Pancreas (tissue), 10 donors: ENCODE measurements around the gene BICD1. TPM values are rescaled to one million over a fixed set of nuclear protein-coding genes. Genes with fewer than 3 reads are reported as not detected.

Experiments
- ATAC-seq, 4 donors: fragments of 200-7000 bp; cut with Tn5 transposase; one replicate each; pipeline versions ENCODE4 v1.8.0 to v1.9.1; 2020; ENCODE audit warnings: mild to moderate bottlenecking in 4 of 4, moderate library complexity in 4 of 4
- DNase-seq, 6 donors: peaks; one replicate each; pipeline ENCODE4 v3.0.0-alpha.2; 2020
- FAIRE-seq: peaks from 2 replicates; lab custom pipeline; 2012; peaks lifted over from hg19 to GRCh38; lab: Jason Lieb, UNC
- H3K27ac ChIP-seq, 4 donors: fragments of 200-600 bp; sonication (generic); 1 replicate in 3 of 4; 2 replicates in 1 of 4; pipeline versions ENCODE4 v1.5.0 to v1.8.0; 2020
- H3K27me3 ChIP-seq, 4 donors: fragments of 200-600 bp; one replicate each; pipeline ENCODE4 v1.8.0; 2021
- H3K36me3 ChIP-seq, 3 donors: fragments of 200-600 bp; sonication (generic) in 1 of 3; one replicate each; pipeline versions ENCODE4 v1.5.0 to v1.8.0; 2020 to 2021
- H3K4me1 ChIP-seq, 3 donors: fragments of 200-600 bp; one replicate each; pipeline ENCODE4 v1.8.0; 2021
- H3K4me3 ChIP-seq, 4 donors: fragments of 200-600 bp; sonication (generic) in 2 of 4; one replicate each; pipeline versions ENCODE4 v1.5.0 to v1.8.0; 2020 to 2021
- H3K9me3 ChIP-seq, 4 donors: fragments of 200-600 bp; one replicate each; pipeline ENCODE4 v1.8.0; 2021
- WGBS, 2 donors: extraction: QIAGEN DNeasy Blood & Tissue Kit; methylation state at CpG; one replicate each; pipeline ENCODE4 v1.1.7; 2013; 5-methylcytosine and 5-hydroxymethylcytosine counted together
- intact Hi-C, 3 donors: fragments of 100-400 bp; cut with DNase I; formaldehyde crosslinking; loops; one replicate each; pipeline versions ENCODE4 v1.11.1 to v1.14.2; 2022
- polyA plus RNA-seq, 2 donors: library from polyadenylated mRNA; stranded (reverse); fragments of 200-250 nt; gene quantifications; one replicate each; pipeline ENCODE4 v1.2.3, GENCODE V29; 2013
- total RNA-seq, 6 donors: library from RNA; stranded (reverse); fragmentation: NEBNext Ultra II Directional in 4 of 6; extraction: Animal tissue kit (Norgen Biotek cat#: 25700) in 4 of 6; gene quantifications; one replicate each; pipeline versions ENCODE4 v1.2.1 to v1.2.4, GENCODE V29; 2021 to 2023
- TF ChIP-seq, protein P1 (sequence below), 4 donors: fragments of 200-600 bp; sonication (generic) in 3 of 4; IDR thresholded peaks; one replicate each; pipeline versions ENCODE4 v1.5.0 to v1.8.0; 2021; ENCODE audit warnings: antibody characterized with exemption in 4 of 4
- donor health status: healthy with polysubstance abuse.
- donor health status: DM: no; HTN: no; CAD: no; lungs with moderate emphysema.
- donor health status: DM: no; HTN: no; CAD: no.
- donor health status: control.
- donor health status: control.
- donor health status: Bipolar disorder and iron deficiency.
- donor health status: DM: yes; HTN: yes; CAD: no.
- donor health status: DM: no; HTN: no; CAD: no.
- donor health status: DM: no; HTN: no; CAD: no.
- donor health status: DM: yes; HTN: yes; CAD: no.

BICD1 gene
- total and polyA plus RNA-seq, 8 donors: 2.4 to 8.1 (median 3.4) TPM

- H3K27ac ChIP-seq: no peak overlapping the region
- no peaks in the 10 kb centered on the region for H3K36me3 ChIP-seq
- FAIRE-seq (no peak), DNase-seq (no peak), ATAC-seq (no peak)
- H3K4me1 ChIP-seq: peaks cover 0 to 5% (median 0%) of the 10 kb centered on the region in 3 donors
- TF ChIP-seq, protein P1, sequence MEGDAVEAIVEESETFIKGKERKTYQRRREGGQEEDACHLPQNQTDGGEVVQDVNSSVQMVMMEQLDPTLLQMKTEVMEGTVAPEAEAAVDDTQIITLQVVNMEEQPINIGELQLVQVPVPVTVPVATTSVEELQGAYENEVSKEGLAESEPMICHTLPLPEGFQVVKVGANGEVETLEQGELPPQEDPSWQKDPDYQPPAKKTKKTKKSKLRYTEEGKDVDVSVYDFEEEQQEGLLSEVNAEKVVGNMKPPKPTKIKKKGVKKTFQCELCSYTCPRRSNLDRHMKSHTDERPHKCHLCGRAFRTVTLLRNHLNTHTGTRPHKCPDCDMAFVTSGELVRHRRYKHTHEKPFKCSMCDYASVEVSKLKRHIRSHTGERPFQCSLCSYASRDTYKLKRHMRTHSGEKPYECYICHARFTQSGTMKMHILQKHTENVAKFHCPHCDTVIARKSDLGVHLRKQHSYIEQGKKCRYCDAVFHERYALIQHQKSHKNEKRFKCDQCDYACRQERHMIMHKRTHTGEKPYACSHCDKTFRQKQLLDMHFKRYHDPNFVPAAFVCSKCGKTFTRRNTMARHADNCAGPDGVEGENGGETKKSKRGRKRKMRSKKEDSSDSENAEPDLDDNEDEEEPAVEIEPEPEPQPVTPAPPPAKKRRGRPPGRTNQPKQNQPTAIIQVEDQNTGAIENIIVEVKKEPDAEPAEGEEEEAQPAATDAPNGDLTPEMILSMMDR (IDR thresholded peaks at IDR 0.05): no peak
- H3K9me3 ChIP-seq: no peaks in the 10 kb centered on the region
- H3K4me3 ChIP-seq: no peak overlapping the region
- no peaks in the 10 kb centered on the region for H3K27me3 ChIP-seq
- intact Hi-C loops: no loop called here
- WGBS, 2 donors: 81 to 92% methylated on average over 6 of the region's 6 CpGs
Observed at GRCh38 chr12:32360956-32361355, 254.3 kb downstream of the BICD1 start.

- TF ChIP-seq, protein P1 (IDR thresholded peaks at IDR 0.05): no peak
- Histone ChIP-seq H3K27ac (no peak overlapping the region), H3K4me3 (no peak overlapping the region), H3K9me3 (no peaks in the 10 kb centered on the region), H3K4me1 (peaks cover 0 to 15% (median 0%) of the 10 kb centered on the region in 3 donors), H3K36me3 (no peaks in the 10 kb centered on the region), H3K27me3 (no peaks in the 10 kb centered on the region)
- intact Hi-C loops: no loop called here
- no peak for DNase-seq
- WGBS, 2 donors: 73 to 79% methylated on average over 3 of the region's 3 CpGs
- no peak for ATAC-seq
- no peak for FAIRE-seq
Observed at GRCh38 chr12:32362892-32363291, 256.2 kb downstream of the BICD1 start.

GRCh38 chr12:32365473-32366064 lies 258.9 kb downstream of the BICD1 start:
- Histone ChIP-seq H3K27ac (no peak overlapping the region), H3K27me3 (no peaks in the 10 kb centered on the region), H3K36me3 (no peaks in the 10 kb centered on the region), H3K4me1 (peaks cover 0 to 15% (median 0%) of the 10 kb centered on the region in 3 donors), H3K9me3 (no peaks in the 10 kb centered on the region), H3K4me3 (no peak overlapping the region)
- TF ChIP-seq, protein P1 (IDR thresholded peaks at IDR 0.05): peak; percentile 38 to 77 (median 74)
- no peak for FAIRE-seq
- WGBS, 2 donors: 41 to 42% methylated on average over 5 of the region's 5 CpGs
- peak; percentile 77 to 97 (median 92) for ATAC-seq
- intact Hi-C loops: loop anchor here in 1 of 3 donors (5.0 kb wide), 1 partner anchor 297 kb away; no protein-coding TSS in a partner anchor
- peak in 4 of 6 donors; percentile 27 to 67 (median 39) for DNase-seq

- no peaks in the 10 kb centered on the region for H3K36me3 ChIP-seq
- H3K27ac ChIP-seq: no peak overlapping the region
- DNase-seq (no peak), ATAC-seq (peak; percentile 39 to 79 (median 72)), FAIRE-seq (no peak)
- H3K4me1 ChIP-seq: peaks cover 0 to 15% (median 0%) of the 10 kb centered on the region in 3 donors
- 17 to 19% methylated on average over 1 of the region's 1 CpG for WGBS, 2 donors
- no peaks in the 10 kb centered on the region for H3K9me3 ChIP-seq
- TF ChIP-seq, protein P1 (IDR thresholded peaks at IDR 0.05): no peak
- intact Hi-C loops: loop anchor here in 1 of 3 donors (5.0 kb wide), 1 partner anchor 296 kb away; no protein-coding TSS in a partner anchor
- H3K4me3 ChIP-seq: no peak overlapping the region
- no peaks in the 10 kb centered on the region for H3K27me3 ChIP-seq
Observed at GRCh38 chr12:32366714-32367113, 260.1 kb downstream of the BICD1 start.

GRCh38 chr12:32367381-32367780 lies 260.7 kb downstream of the BICD1 start:
- Histone ChIP-seq H3K36me3 (no peaks in the 10 kb centered on the region), H3K4me3 (no peak overlapping the region), H3K9me3 (no peaks in the 10 kb centered on the region), H3K27me3 (no peaks in the 10 kb centered on the region), H3K4me1 (peaks cover 0 to 15% (median 0%) of the 10 kb centered on the region in 3 donors), H3K27ac (no peak overlapping the region)
- FAIRE-seq (no peak), DNase-seq (no peak), ATAC-seq (peak in 2 of 4 donors; percentile 55 to 58)
- TF ChIP-seq, protein P1 (IDR thresholded peaks at IDR 0.05): no peak
- intact Hi-C loops: loop anchor here in 1 of 3 donors (5.0 kb wide), 1 partner anchor 295 kb away; no protein-coding TSS in a partner anchor
- 22 to 29% methylated on average over 4 of the region's 4 CpGs for WGBS, 2 donors
